Measurements from ENCODE around the gene ADPGK.

DNA sequence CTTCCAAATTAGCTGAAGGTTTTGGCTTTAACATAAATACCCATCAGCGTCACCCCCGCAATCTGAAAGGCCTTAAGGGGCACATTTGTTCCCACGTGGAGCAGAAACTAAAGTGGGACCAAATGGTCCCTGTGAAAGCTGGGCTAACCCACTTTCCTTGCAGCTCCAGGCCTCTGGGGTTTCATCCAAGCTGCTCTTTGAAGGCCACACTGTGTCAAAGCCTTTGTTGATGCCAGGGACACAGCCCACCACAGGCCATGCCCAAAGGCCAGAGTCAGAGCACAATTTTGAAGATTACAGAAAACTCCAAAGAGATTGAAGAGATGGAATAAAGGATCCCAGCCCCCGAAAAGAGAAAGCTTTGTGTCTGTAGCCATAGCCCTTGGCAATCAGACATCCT, 2.7 kb upstream of the ADPGK start:
- TF ChIP-seq CTCF (IDR thresholded peaks at IDR 0.05) (no peak), POLR2A (IDR thresholded peaks at IDR 0.05) (no peak), POLR2AphosphoS5 (IDR thresholded peaks at IDR 0.05) (no peak), EP300 (IDR thresholded peaks at IDR 0.05) (no peak)
